A549 (cell line): Measurements from ENCODE around the gene B9D2. TPM values are rescaled to one million over a fixed set of nuclear protein-coding genes. Genes with fewer than 3 reads are reported as not detected.
"Not testable (repeated sequence)": the region's sequence is repeated elsewhere in the genome, so short reads cannot be mapped to it uniquely, and the experiment has no call there.

Source experiments
- ATAC-seq, 2 experiments: fragments of 200-7000 bp in 1 of 2; fragments of >200 bp in 1 of 2; cut with Nextera tagmentation in 1 of 2; cut with Tn5 transposase in 1 of 2; 3 replicates each; pipeline versions ENCODE4 v1.8.0 to v1.9.1; 2018 to 2020; ENCODE audit warnings: mild to moderate bottlenecking in 1 of 2, moderate library complexity in 1 of 2
- CTCF ChIA-PET: fragments of 300-600 bp; sonication (Branson Sonifier 250); formaldehyde crosslinking; extraction: SDS; loops from one replicate; lab custom pipeline; 2021; ENCODE audit warnings: antibody characterized with exemption, inconsistent platforms; lab: Yijun Ruan, JAX
- POLR2A ChIA-PET: fragments of 350-600 bp; formaldehyde crosslinking; extraction: SDS; loops from one replicate; lab custom pipeline; 2021; ENCODE audit warnings: antibody characterized with exemption, inconsistent platforms; lab: Yijun Ruan, JAX
- DNase-seq, 2 experiments: peaks; one replicate each; pipeline versions ENCODE4 v3.0.0 to v3.0.0-alpha.2; 2011 to 2016; ENCODE audit warnings: low read depth in 1 of 2, low spot score in 1 of 2
- FAIRE-seq: peaks from 2 replicates; lab custom pipeline; 2011; peaks lifted over from hg19 to GRCh38; lab: Jason Lieb, UNC
- H3K27ac ChIP-seq, 2 experiments: fragments of >200 bp; sonication (Bioruptor Twin); formaldehyde crosslinking; 3 replicates each; pipeline ENCODE4 v1.5.1; 2016 to 2017
- H3K4me1 ChIP-seq: fragments of >200 bp; sonication (Bioruptor Twin); formaldehyde crosslinking; 3 replicates; pipeline ENCODE4 v1.6.1; 2016
- H3K4me2 ChIP-seq: fragments of >200 bp; sonication (Bioruptor Twin); formaldehyde crosslinking; 3 replicates; pipeline ENCODE4 v1.6.1; 2016
- H3K4me3 ChIP-seq: fragments of >200 bp; sonication (Bioruptor Twin); formaldehyde crosslinking; 3 replicates; pipeline ENCODE4 v1.5.1; 2016
- H3K9me3 ChIP-seq: fragments of >200 bp; sonication (Bioruptor Twin); formaldehyde crosslinking; 3 replicates; pipeline ENCODE4 v1.6.1; 2016
- FOSB ChIP-seq: fragments of 250-450 bp; sonication (Bioruptor Pico); IDR thresholded peaks from 2 replicates; pipeline ENCODE4 v1.5.0; 2020; ENCODE audit warnings: mild to moderate bottlenecking, moderate library complexity
- FOSL2 ChIP-seq, 2 experiments: fragments of 450-650 bp in 1 of 2; fragments of >200 bp in 1 of 2; sonication (Bioruptor Twin) in 1 of 2; formaldehyde crosslinking; IDR thresholded peaks; 2 replicates each; pipeline versions ENCODE4 v1.5.0 to v1.6.1; 2016 to 2020; ENCODE audit warnings: mild to moderate bottlenecking in 1 of 2, moderate library complexity in 1 of 2
- GATA3 ChIP-seq: IDR thresholded peaks from 2 replicates; pipeline ENCODE4 v1.6.1; 2012; ENCODE audit warnings: borderline replicate concordance
- HOXB13 ChIP-seq: fragments of 250-450 bp; sonication (Bioruptor Pico); IDR thresholded peaks from 2 replicates; pipeline ENCODE4 v1.5.0; 2020; ENCODE audit warnings: low read depth, mild to moderate bottlenecking, moderate library complexity
- MAFK ChIP-seq: fragments of 450-650 bp; IDR thresholded peaks from 2 replicates; pipeline ENCODE4 v1.6.1; 2014; ENCODE audit not compliant: partially characterized antibody
- MAX ChIP-seq: IDR thresholded peaks from 2 replicates; pipeline ENCODE4 v1.6.1; 2012
- MAZ ChIP-seq: fragments of 150-350 bp; IDR thresholded peaks from 2 replicates; pipeline ENCODE4 v1.6.1; 2014; ENCODE audit warnings: antibody characterized with exemption, low read depth, low read length, borderline replicate concordance
- REST ChIP-seq: fragments of 200-600 bp; sonication (generic); IDR thresholded peaks from 2 replicates; pipeline ENCODE4 v1.6.1; 2016; ENCODE audit warnings: antibody characterized with exemption, mild to moderate bottlenecking, moderate library complexity
- SMC3 ChIP-seq: fragments of >200 bp; sonication (Bioruptor Twin); formaldehyde crosslinking; IDR thresholded peaks from 3 replicates; pipeline ENCODE4 v1.6.1; 2018; ENCODE audit warnings: inconsistent platforms
- TFCP2L1 ChIP-seq: fragments of 250-450 bp; sonication (Bioruptor Pico); IDR thresholded peaks from 2 replicates; pipeline ENCODE4 v1.5.0; 2021; ENCODE audit warnings: mild to moderate bottlenecking
- ZSCAN20 ChIP-seq: fragments of 250-450 bp; sonication (Bioruptor Pico); IDR thresholded peaks from 2 replicates; pipeline ENCODE4 v1.8.0; 2022; ENCODE audit warnings: mild to moderate bottlenecking, moderate library complexity
- WGBS: methylation state at CpG from one replicate; pipeline ENCODE4 v1.1.6; 2017; ENCODE audit errors: missing lambda C conversion rate; 5-methylcytosine and 5-hydroxymethylcytosine counted together
- polyA plus RNA-seq, 4 experiments: library from polyadenylated mRNA; depleted of rRNA in 3 of 4; stranded (reverse); fragments of >200 nt; fragmentation: RNase III in 1 of 4; extraction: RNeasy Plus Mini Kit Qiagen cat#74134 plus additional on column Dnase treatment in 1 of 4; gene quantifications; 2 replicates in 3 of 4; 3 replicates in 1 of 4; pipeline ENCODE4 v1.2.3, GENCODE V29; 2011 to 2017

The B9D2 gene
- polyA plus RNA-seq, 2 of the 4 experiments (the other 2 are of a cell fraction) = 19.6 to 22.5 TPM

GRCh38 chr19:41410336-41411054, 46.5 kb upstream of the B9D2 start:
- 89% methylated on average over 23 of the region's 23 CpGs for WGBS
- Histone ChIP-seq H3K4me2 (no peak overlapping the region), H3K9me3 (no peaks in the 10 kb centered on the region), H3K4me1 (peaks cover 12% of the 10 kb centered on the region), H3K4me3 (no peak overlapping the region), H3K27ac (no peak overlapping the region)
- ATAC-seq = no peak
- no peak for DNase-seq
- ChIA-PET POLR2A (interaction anchor here (0.6 to 2.9 kb wide), 3 partner anchors 29 to 54 kb away, joined by 3 to 20 read pairs (median 10); partner anchors contain the start of genes B9D2 and DMAC2), CTCF (interaction anchor here (0.7 to 4.2 kb wide), 9 partner anchors 12 to 187 kb away, joined by 3 to 27 read pairs (median 4); partner anchors contain the start of gene TGFB1)
- TF ChIP-seq SMC3 (no peak), ZSCAN20 (CRISPR knock-in tag) (no peak), GATA3 (no peak), HOXB13 (no peak), REST (no peak), FOSB (no peak)
- FAIRE-seq = no peak

GRCh38 chr19:41409288-41409687, 45.3 kb upstream of the B9D2 start:
- no peak overlapping the region for H3K4me3 ChIP-seq
- FAIRE-seq (peak; percentile 95), DNase-seq (peak; percentile 55 to 60), ATAC-seq (peak; percentile 55 to 58; a peak in 5 of 6 replicates)
- H3K4me1 ChIP-seq = peaks cover 12% of the 10 kb centered on the region
- H3K27ac ChIP-seq = no peak overlapping the region
- H3K9me3 ChIP-seq = no peaks in the 10 kb centered on the region
- TF ChIP-seq MAFK (no peak), MAX (no peak), MAZ (no peak), FOSL2 (IDR thresholded peaks at IDR 0.05) (no peak), FOSL2 (CRISPR knock-in tag; IDR thresholded peaks at IDR 0.05) (peak; percentile 40), REST (no peak), TFCP2L1 (CRISPR knock-in tag) (no peak)
- POLR2A ChIA-PET = interaction anchor here (0.5 to 2.9 kb wide), 4 partner anchors 10 to 84 kb away, joined by 3 to 20 read pairs (median 8); partner anchors contain the start of genes B9D2 and DMAC2
- CTCF ChIA-PET = interaction anchor here (0.9 to 4.2 kb wide), 11 partner anchors 11 to 188 kb away, joined by 3 to 27 read pairs (median 4); partner anchors contain the start of gene TGFB1
- peak overlapping the region; percentile 21; the same call in 2 of the 3 replicates for H3K4me2 ChIP-seq
- 45% methylated on average over 4 of the region's 4 CpGs for WGBS

- POLR2A ChIA-PET = interaction anchor here (1.0 to 2.9 kb wide), 3 partner anchors 10 to 45 kb away, joined by 3 to 20 read pairs (median 10); partner anchors contain the start of genes B9D2 and DMAC2
- not testable (repeated sequence) for DNase-seq, ATAC-seq, H3K4me3 ChIP-seq, H3K27ac ChIP-seq, H3K9me3 ChIP-seq
- FAIRE-seq = peak; percentile 32
- CTCF ChIA-PET = interaction anchor here (0.8 to 4.2 kb wide), 8 partner anchors 8 to 819 kb away, joined by 3 to 27 read pairs (median 4); no protein-coding TSS in a partner anchor
- 89% methylated on average over 5 of the region's 5 CpGs for WGBS
- Histone ChIP-seq H3K4me2 (peak overlapping the region; percentile 21; the same call in 1 of the 3 replicates), H3K4me1 (peaks cover 12% of the 10 kb centered on the region)
Observed at GRCh38 chr19:41408846-41409245, 44.9 kb upstream of the B9D2 start.
